HG02571 (cell line): ENCODE data around the gene DDX10.

Source experiments
- ATAC-seq: cut with Tn5 transposase; IDR thresholded peaks from one replicate; pipeline ENCODE4 v1.9.1; 2021; ENCODE audit warnings: mild to moderate bottlenecking, moderate library complexity; ENCODE audit not compliant: unreplicated experiment

DDX10 gene

GRCh38 chr11:108967571-108967970 is 302.7 kb downstream of the DDX10 start:
- no peak for ATAC-seq

DNA sequence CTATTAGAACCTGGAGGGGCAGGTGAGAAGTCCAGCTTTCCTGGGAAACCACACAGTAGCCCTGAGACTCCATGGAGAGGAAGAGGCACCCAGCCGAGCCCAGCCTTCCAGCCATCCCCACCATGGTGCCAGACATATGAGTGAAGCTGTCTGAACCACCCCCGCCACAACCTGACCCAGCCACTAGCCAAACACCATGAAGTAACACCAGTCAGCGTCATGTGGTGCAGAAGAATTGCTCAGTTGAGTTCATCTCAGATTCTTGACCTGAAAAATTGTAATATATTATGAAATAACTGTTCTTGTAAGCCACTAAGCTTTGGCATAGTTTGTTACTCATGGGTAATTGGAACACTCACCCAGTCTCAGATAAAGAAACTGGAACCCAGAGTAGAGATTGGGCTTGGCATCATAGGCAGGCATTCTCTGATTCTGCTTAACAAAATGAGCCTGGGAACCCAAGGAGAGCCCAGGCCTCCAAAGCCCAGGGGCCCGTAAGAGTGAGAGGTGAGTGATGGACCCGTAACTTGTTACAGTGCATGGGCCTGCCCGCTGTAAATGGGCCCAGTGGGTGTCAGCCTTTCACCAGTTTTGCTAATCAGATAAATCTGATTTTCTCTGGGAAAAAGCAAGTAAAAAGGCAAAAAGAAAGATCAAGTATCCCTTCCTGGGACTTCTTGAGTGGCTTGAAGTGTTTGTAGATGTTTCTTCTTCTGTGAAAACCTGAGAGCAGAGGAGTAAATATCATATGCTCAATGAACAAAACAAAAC is 305.5 kb downstream of the DDX10 start:
- ATAC-seq = no peak

- no peak for ATAC-seq
These were observed 308.7 kb downstream of the DDX10 start for GRCh38 chr11:108973402-108974162.

- no peak for ATAC-seq
These were observed 310.2 kb downstream of the DDX10 start for GRCh38 chr11:108975026-108975425.

DNA sequence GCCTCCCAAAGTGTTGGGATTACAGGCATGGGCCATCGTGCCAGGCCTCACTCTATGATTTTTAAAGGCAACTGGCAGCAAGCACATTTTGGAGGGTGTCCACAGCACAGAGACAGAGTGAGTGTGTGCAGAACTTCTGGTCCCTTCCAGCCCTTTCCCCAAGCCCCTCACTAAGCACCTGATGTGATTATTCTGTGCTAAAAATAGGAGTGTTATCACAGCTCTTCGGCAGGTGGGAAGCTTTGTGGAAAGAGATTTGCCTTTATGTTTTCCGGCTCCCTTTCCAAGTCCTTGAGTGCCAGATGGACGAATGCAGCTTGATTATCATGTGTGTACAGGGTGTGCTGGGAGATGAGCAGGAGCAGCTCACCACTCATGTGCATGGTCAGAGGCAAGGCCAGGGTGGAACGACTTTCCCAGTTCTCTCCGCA is 310.8 kb downstream of the DDX10 start:
- ATAC-seq = no peak

DNA sequence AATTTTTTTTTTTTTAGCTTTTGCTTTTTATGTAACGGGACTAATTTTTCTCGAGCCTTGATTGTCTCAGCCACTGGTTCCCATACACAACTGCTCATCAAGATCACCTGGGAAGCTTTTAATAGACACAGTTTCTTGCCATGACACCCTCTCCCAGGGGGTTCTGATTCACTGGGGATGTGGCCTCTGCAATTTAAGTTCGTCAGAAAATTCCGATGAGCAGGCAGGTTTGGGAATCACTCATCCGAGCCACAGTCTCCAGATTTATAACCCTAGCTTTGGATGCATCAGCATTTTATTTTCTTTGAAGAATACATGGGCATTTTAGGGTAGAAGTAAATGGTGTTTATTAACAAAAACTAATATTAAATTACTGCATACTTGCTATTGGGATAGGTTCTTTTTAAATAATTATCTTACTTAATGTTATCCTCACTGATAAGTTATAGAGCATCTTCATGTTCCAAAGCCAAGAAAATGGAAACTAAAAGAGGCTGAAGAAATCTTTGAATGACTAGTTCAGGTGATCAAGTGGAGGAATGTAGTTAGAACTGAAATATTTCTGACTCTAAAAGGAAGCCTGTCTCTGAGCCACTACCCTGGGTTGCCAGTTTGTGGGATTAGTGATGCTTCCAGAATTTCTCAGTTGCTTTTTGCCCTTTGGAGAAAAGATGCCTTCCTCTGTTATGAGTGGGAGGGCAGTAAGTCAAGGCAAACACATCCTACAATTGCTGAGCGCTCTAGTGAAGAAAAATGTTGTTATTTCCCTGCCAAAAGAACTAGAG is 319.0 kb downstream of the DDX10 start:
- ATAC-seq = no peak

DNA sequence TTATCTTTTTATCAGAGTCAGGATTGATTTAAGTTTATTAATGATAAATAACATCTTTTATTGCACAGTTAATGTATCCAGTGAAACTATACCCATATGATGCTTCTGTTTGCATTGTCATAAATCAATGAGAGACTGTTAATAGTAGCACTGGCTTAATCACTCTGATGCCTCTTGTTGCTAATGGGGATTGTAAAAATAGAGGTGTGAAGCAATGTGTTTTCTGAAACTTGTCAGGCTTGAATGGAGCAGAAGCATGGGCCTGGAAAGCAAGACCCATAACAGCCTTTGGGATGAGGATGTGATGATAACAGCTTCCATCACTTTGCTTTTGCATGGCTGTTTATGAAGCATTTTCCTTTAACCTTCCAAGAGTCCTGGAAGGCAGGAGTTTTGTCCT is 319.7 kb downstream of the DDX10 start:
- no peak for ATAC-seq

DNA sequence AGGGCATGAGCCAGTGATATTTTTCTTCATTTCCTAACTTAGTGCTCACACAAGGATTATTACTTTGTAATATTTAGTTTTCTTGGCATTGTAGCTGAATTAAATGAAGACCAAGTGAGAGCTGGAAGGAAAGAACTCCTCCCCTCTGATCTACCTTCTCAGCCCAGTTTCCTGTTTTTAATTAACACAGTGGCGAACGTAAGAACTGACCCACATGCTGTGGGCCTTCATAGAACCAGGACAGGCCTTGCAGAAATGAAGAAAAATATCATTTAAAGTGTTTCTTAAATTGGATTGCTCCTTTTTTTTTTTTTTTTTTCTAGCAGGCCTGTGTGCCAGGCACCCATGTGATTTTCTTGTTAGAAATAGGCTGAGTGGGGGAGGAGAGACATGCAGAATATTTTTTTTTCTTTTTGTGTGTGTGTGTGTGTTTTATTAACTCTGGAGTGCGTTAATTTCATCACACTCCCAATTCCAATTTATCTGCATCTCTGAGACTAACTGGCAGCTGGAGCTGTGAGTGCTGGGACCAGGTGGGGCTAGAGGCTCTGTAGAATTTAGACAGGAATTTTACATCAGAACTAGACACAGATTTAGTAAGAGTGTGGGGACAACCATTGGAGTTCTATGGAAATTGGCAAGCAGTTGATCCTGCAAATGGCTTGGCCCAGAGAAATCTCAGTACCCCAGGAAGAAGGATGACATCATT is 320.5 kb downstream of the DDX10 start:
- no peak for ATAC-seq

GRCh38 chr11:108985945-108986279 is 321.0 kb downstream of the DDX10 start:
- no peak for ATAC-seq
